Glomerular endothelial cell (primary cell): ENCODE data around the gene PRR27. TPM values are rescaled to one million over a fixed set of nuclear protein-coding genes. Genes with fewer than 3 reads are reported as not detected.
"Not testable (repeated sequence)": the region's sequence is repeated elsewhere in the genome, so short reads cannot be mapped to it uniquely, and the experiment has no call there.

Experiments used
- DNase-seq: peaks from one replicate; pipeline ENCODE4 v3.0.0-alpha.2; 2011; ENCODE audit warnings: low read depth, low spot score; ENCODE audit errors: extremely low read depth
- total RNA-seq: library from RNA; depleted of rRNA; stranded (reverse); fragments of >200 nt; gene quantifications from 2 replicates; pipeline ENCODE4 v1.2.3, GENCODE V29; 2015

Gene PRR27
- total RNA-seq, 1 donor from 2014 or later = not detected

DNA sequence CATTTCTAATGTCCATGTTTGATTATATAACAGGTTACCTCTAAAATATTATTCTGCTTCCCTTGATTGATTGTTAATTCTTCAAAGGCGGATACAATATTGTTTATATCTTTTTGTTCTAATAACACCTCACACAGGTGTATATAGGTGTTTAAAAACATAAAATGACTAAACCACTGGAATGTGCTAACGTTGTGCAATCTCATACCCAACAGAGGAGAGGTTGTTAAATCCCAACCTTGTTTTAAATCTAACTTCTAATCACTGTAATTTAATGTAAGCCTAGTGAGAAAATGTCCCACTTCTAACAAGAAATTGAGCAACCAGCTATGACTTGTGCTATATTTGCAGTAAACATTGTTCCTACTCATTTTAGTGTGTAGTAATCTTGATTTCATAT is 42.8 kb downstream of the PRR27 start:
- no peak for DNase-seq

- DNase-seq = no peak
Observed at GRCh38 chr4:70197842-70198241, 43.8 kb downstream of the PRR27 start.

- no peak for DNase-seq
Observed at GRCh38 chr4:70203601-70204000, 49.6 kb downstream of the PRR27 start.

DNA sequence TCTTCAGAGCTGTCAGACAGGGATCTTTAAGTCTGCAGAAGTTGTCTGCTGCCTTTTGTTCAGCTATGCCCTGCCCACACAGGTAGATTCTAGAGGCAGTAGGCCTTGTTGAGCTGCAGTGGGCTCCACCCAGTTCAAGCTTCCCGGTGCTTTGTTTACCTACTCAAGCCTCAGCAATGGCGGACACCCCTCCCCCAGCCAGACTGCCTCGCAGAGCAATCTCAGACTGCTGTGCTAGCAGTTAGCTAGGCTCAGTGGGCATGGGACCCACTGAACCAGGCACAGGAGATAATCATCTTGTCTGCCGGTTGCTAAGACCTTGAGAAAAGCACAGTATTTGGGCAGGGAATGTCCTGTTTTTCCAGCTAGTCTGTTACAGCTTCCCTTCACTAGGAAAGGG is 58.7 kb downstream of the PRR27 start:
- not testable (repeated sequence) for DNase-seq

Other genes with a start within 250 kb of the PRR27 start
- gene CSN1S1, start 223.2 kb upstream of the PRR27 start, total RNA-seq = not detected in 2 replicates
- not detected in 2 replicates for gene CSN2, start 188.5 kb upstream of the PRR27 start, total RNA-seq
- gene STATH, start 158.3 kb upstream of the PRR27 start, total RNA-seq = not detected in 2 replicates
- not detected in 2 replicates for gene HTN3, start 125.8 kb upstream of the PRR27 start, total RNA-seq
- not detected in 2 replicates for gene HTN1, start 103.8 kb upstream of the PRR27 start, total RNA-seq
- not detected in 2 replicates for gene ODAM, start 41.5 kb downstream of the PRR27 start, total RNA-seq
- gene FDCSP, start 71.9 kb downstream of the PRR27 start, total RNA-seq = not detected in 2 replicates
- not detected in 2 replicates for gene CSN3, start 88.4 kb downstream of the PRR27 start, total RNA-seq
- gene CABS1, start 180.7 kb downstream of the PRR27 start, total RNA-seq = not detected in 2 replicates
- gene SMR3A, start 206.5 kb downstream of the PRR27 start, total RNA-seq = not detected in 2 replicates
- gene SMR3B, start 228.9 kb downstream of the PRR27 start, total RNA-seq = not detected in 2 replicates
- not detected in 2 replicates for gene OPRPN, start 243.7 kb downstream of the PRR27 start, total RNA-seq